HFFc6 (cell line): ENCODE measurements around the gene GDF7. TPM values are rescaled to one million over a fixed set of nuclear protein-coding genes. Genes with fewer than 3 reads are reported as not detected.

Experiments
- DNase-seq: peaks from one replicate; pipeline ENCODE4 v3.0.0-alpha.2; 2018
- H3K27ac Mint-ChIP-seq: 2 replicates; pipeline ENCODE4 v1.8.0; 2020; ENCODE audit warnings: mild to moderate bottlenecking, mixed read lengths
- H3K27me3 Mint-ChIP-seq: 2 replicates; pipeline ENCODE4 v1.8.0; 2021; ENCODE audit warnings: mild to moderate bottlenecking, moderate library complexity, mixed read lengths; ENCODE audit not compliant: insufficient read depth
- H3K36me3 Mint-ChIP-seq: 2 replicates; pipeline ENCODE4 v1.8.0; 2021; ENCODE audit warnings: low read depth, mixed read lengths
- H3K4me1 Mint-ChIP-seq: 2 replicates; pipeline ENCODE4 v1.8.0; 2020; ENCODE audit warnings: low read depth, mixed read lengths
- H3K4me3 Mint-ChIP-seq: 2 replicates; pipeline ENCODE4 v1.8.0; 2020; ENCODE audit warnings: mild to moderate bottlenecking, moderate library complexity, mixed read lengths
- H3K9me3 Mint-ChIP-seq: 2 replicates; pipeline ENCODE4 v1.8.0; 2020; ENCODE audit warnings: mild to moderate bottlenecking, mixed read lengths
- CTCF ChIP-seq: fragments of 200-600 bp; sonication (generic); IDR thresholded peaks from 2 replicates; pipeline ENCODE4 v1.5.0; 2021; ENCODE audit warnings: antibody characterized with exemption, mild to moderate bottlenecking
- total RNA-seq, 6 experiments: library from RNA; stranded (reverse); fragmentation: NEBNext Ultra II Directional; extraction: Animal tissue kit (Norgen Biotek cat#: 25700); gene quantifications; 2 replicates in 1 of 6; 3 replicates in 5 of 6; pipeline ENCODE4 v1.2.3, GENCODE V29; 2021

The GDF7 gene
- total RNA-seq, 6 experiments from 2014 or later = 0.05 TPM; not detected in 5

GRCh38 chr2:20642055-20642971, 24.6 kb upstream of the GDF7 start:
- Mint-ChIP-seq H3K36me3 (no peaks in the 10 kb centered on the region), H3K27ac (no peak overlapping the region), H3K9me3 (no peaks in the 10 kb centered on the region), H3K27me3 (peaks cover 5% of the 10 kb centered on the region), H3K4me1 (peaks cover 12% of the 10 kb centered on the region), H3K4me3 (no peak overlapping the region)
- TF ChIP-seq CTCF = peak; percentile 99
- peak; percentile 38 for DNase-seq

- no peaks in the 10 kb centered on the region for H3K9me3 Mint-ChIP-seq
- H3K4me3 Mint-ChIP-seq = no peak overlapping the region
- peaks cover 12% of the 10 kb centered on the region for H3K4me1 Mint-ChIP-seq
- H3K36me3 Mint-ChIP-seq = no peaks in the 10 kb centered on the region
- no peak for TF ChIP-seq CTCF
- peaks cover 5% of the 10 kb centered on the region for H3K27me3 Mint-ChIP-seq
- H3K27ac Mint-ChIP-seq = no peak overlapping the region
- DNase-seq = no peak
These were observed 23.9 kb upstream of the GDF7 start for GRCh38 chr2:20643060-20643459.

DNA sequence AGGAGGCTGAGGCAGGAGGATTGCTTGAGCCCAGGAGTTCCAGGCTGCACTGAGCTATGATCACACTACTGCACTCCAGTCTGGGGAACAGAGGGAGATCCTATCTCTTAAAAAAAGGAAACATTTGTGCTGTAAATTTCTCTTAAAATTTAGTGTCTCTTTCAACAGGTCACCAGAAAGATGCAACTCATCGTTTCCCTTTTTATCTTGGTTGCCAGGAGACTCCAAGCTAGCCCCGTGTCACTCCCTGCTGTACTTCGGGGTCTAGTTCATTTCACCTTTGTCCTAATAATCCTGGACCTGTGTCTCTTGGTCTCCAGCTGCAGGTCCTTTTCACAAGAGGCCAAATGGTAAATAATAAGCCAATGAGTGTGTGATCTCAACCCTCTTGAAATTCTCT, 23.1 kb upstream of the GDF7 start:
- Mint-ChIP-seq H3K36me3 (no peaks in the 10 kb centered on the region), H3K4me3 (no peak overlapping the region), H3K27ac (no peak overlapping the region), H3K27me3 (peaks cover 4% of the 10 kb centered on the region), H3K4me1 (peaks cover 15% of the 10 kb centered on the region), H3K9me3 (no peaks in the 10 kb centered on the region)
- no peak for TF ChIP-seq CTCF
- DNase-seq = no peak

DNA sequence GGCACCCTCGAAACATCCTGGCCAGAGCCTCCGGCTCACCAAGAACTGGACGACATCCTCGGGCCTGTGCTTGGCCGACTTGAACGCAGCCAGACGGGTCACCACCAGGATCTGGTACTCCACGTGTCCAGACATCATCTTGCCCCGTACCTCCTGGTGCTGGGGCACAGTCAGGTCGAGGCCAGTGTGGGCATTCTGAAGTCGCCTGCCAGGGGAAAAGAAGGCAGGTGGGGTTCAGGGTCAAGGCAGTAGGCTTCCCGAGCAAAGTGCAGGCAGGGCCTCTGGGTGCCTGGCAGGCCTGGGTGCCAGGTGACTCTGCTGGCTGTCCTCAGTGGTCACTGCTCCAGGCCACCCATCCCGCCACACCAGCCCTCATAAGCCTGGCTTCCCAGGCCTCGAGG, 21.6 kb upstream of the GDF7 start:
- no peak overlapping the region for H3K4me3 Mint-ChIP-seq
- H3K27me3 Mint-ChIP-seq = peaks cover 4% of the 10 kb centered on the region
- no peaks in the 10 kb centered on the region for H3K9me3 Mint-ChIP-seq
- H3K27ac Mint-ChIP-seq = no peak overlapping the region
- no peak for TF ChIP-seq CTCF
- peaks cover 30% of the 10 kb centered on the region for H3K4me1 Mint-ChIP-seq
- H3K36me3 Mint-ChIP-seq = no peaks in the 10 kb centered on the region
- no peak for DNase-seq

DNA sequence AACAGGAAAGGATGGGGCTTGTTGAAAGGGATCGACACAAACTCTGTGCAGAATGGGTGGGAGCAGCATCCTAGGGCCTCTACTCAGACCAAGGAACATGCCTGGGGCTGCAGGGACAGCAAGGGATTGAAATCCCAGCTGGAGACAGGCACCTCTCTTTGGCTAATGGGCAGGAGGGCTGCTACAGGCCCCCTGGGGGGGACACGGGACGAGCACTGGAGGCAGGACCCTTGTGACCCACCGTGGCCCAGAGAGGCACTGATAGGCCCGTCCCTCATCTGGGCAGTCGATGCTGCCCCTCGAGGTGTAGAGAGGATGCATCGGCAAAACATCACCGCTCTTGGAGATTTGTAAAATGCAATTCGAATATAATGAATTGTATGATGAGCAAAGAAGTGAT, 21.2 kb upstream of the GDF7 start:
- Mint-ChIP-seq H3K4me1 (peaks cover 33% of the 10 kb centered on the region), H3K9me3 (no peaks in the 10 kb centered on the region), H3K4me3 (no peak overlapping the region), H3K27ac (no peak overlapping the region), H3K27me3 (peaks cover 4% of the 10 kb centered on the region), H3K36me3 (no peaks in the 10 kb centered on the region)
- no peak for TF ChIP-seq CTCF
- no peak for DNase-seq
